Endometrial microvascular endothelial cells (primary cell): ENCODE measurements around the gene NFKB1. TPM values are rescaled to one million over a fixed set of nuclear protein-coding genes. Genes with fewer than 3 reads are reported as not detected.

Experiments
- in situ Hi-C: cut with HindIII; loops from 2 replicates; pipeline ENCODE4 v1.10.0; 2017; ENCODE audit warnings: low sequenced_read_pairs, low pct_unique_long_range_greater_than_20kb; ENCODE audit errors: inconsistent ontology term
- total RNA-seq: library from RNA; depleted of rRNA; stranded (reverse); fragments of >200 nt; gene quantifications from one replicate; pipeline ENCODE4 v1.2.3, GENCODE V29; 2015; ENCODE audit errors: inconsistent ontology term

The NFKB1 gene
- total RNA-seq, 1 donor from 2014 or later: 51.4 TPM

GRCh38 chr4:102493794-102494193 lies 7.4 kb upstream of the NFKB1 start:
- in situ Hi-C loops: no loop called here

GRCh38 chr4:102494603-102495002 lies 6.6 kb upstream of the NFKB1 start:
- in situ Hi-C loops: no loop called here

GRCh38 chr4:102497986-102498385 lies 3.2 kb upstream of the NFKB1 start:
- in situ Hi-C loops: no loop called here

GRCh38 chr4:102500352-102500695 lies 835 bp upstream of the NFKB1 start:
- in situ Hi-C loops: no loop called here

- in situ Hi-C loops: no loop called here
Measured at GRCh38 chr4:102501447-102501696, 213 bp downstream of the NFKB1 start.

GRCh38 chr4:102502543-102502818 lies 1.3 kb downstream of the NFKB1 start:
- in situ Hi-C loops: no loop called here

- in situ Hi-C loops: no loop called here
Measured at GRCh38 chr4:102503301-102503746, 2.2 kb downstream of the NFKB1 start.

- in situ Hi-C loops: no loop called here
Measured at GRCh38 chr4:102503831-102504786, 3.0 kb downstream of the NFKB1 start.

- in situ Hi-C loops: no loop called here
Measured at GRCh38 chr4:102504941-102505340, 3.8 kb downstream of the NFKB1 start.

GRCh38 chr4:102505708-102506107 lies 4.5 kb downstream of the NFKB1 start:
- in situ Hi-C loops: no loop called here

- in situ Hi-C loops: no loop called here
Measured at GRCh38 chr4:102506523-102506922, 5.4 kb downstream of the NFKB1 start.

GRCh38 chr4:102511830-102512605 lies 10.9 kb downstream of the NFKB1 start:
- in situ Hi-C loops: no loop called here

GRCh38 chr4:102514298-102514964 lies 13.3 kb downstream of the NFKB1 start:
- in situ Hi-C loops: no loop called here

GRCh38 chr4:102517753-102518152 lies 16.6 kb downstream of the NFKB1 start:
- in situ Hi-C loops: no loop called here

- in situ Hi-C loops: no loop called here
Measured at GRCh38 chr4:102518703-102519131, 17.6 kb downstream of the NFKB1 start.

GRCh38 chr4:102519925-102520324 lies 18.8 kb downstream of the NFKB1 start:
- in situ Hi-C loops: no loop called here

- in situ Hi-C loops: no loop called here
Measured at GRCh38 chr4:102521570-102521969, 20.4 kb downstream of the NFKB1 start.

GRCh38 chr4:102522031-102522440 lies 20.9 kb downstream of the NFKB1 start:
- in situ Hi-C loops: no loop called here

GRCh38 chr4:102524691-102525090 lies 23.5 kb downstream of the NFKB1 start:
- in situ Hi-C loops: no loop called here

- in situ Hi-C loops: no loop called here
Measured at GRCh38 chr4:102525097-102525496, 23.9 kb downstream of the NFKB1 start.
